Activated naive CD8-positive, alpha-beta T cell treated with anti-CD3 and anti-CD28 coated beads, Interleukin-2, amount 50 U/mL, for 24 hours (primary cell): Measurements from ENCODE around the gene NAV3.
"Not testable (repeated sequence)": the region's sequence is repeated elsewhere in the genome, so short reads cannot be mapped to it uniquely, and the experiment has no call there.

Experiments used
- ATAC-seq: fragments of 150-1000 bp; cut with Tn5 transposase; one replicate; pipeline ENCODE4 v1.10.0; 2021
- DNase-seq: peaks from one replicate; pipeline ENCODE4 v3.0.0; 2021
- H3K27ac Mint-ChIP-seq: one replicate; pipeline ENCODE4 v1.8.0; 2021; ENCODE audit warnings: mild to moderate bottlenecking, mixed read lengths
- H3K27me3 Mint-ChIP-seq: one replicate; pipeline ENCODE4 v1.8.0; 2021; ENCODE audit warnings: mixed read lengths
- H3K36me3 Mint-ChIP-seq: one replicate; pipeline ENCODE4 v1.8.0; 2021; ENCODE audit warnings: low read depth, mixed read lengths
- H3K4me1 Mint-ChIP-seq: one replicate; pipeline ENCODE4 v1.8.0; 2021; ENCODE audit warnings: mixed read lengths
- H3K4me3 Mint-ChIP-seq: one replicate; pipeline ENCODE4 v1.8.0; 2021; ENCODE audit warnings: mild to moderate bottlenecking, moderate library complexity, mixed read lengths
- H3K9me3 Mint-ChIP-seq: one replicate; pipeline ENCODE4 v1.8.0; 2021; ENCODE audit warnings: mixed read lengths

Gene NAV3

DNA sequence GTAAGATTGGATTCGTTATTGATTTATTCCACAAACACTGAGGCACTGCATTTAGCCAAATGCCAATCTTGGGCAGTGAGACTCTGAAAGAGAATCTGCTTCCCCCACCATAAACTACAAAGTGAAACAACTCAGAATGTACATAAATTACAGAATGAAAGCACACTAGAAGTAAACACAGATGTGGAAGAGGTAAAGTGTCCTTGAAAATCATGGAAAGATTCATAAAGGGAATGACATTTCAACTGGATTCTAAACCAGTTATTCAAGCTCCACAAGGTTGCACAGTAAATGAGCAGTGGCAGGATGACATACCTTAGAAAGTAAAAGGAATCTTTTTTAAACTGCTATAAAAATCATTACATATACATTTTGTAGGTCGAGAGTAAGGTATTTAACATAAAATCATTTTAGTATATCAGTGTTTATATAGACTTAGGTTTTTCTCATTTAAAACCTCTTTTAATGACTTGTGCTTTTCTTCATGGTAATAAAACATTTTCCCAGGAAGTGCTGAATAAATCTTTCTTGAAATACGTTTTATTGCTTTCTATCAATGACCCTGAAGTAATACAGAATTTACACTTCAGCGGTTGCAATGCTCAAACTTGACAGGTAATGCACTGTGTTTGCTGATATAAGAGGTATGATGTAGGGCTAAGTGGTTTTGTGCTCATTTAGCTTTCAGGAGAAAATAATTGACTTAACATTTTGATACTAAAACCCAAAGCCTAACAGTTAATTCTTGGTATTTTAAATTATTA, 270.6 kb downstream of the NAV3 start:
- DNase-seq (no peak), ATAC-seq (no peak)
- Mint-ChIP-seq H3K27ac (no peak overlapping the region), H3K27me3 (no peaks in the 10 kb centered on the region), H3K4me1 (no peaks in the 10 kb centered on the region), H3K9me3 (peaks cover 4% of the 10 kb centered on the region), H3K36me3 (no peaks in the 10 kb centered on the region), H3K4me3 (no peak overlapping the region)

DNA sequence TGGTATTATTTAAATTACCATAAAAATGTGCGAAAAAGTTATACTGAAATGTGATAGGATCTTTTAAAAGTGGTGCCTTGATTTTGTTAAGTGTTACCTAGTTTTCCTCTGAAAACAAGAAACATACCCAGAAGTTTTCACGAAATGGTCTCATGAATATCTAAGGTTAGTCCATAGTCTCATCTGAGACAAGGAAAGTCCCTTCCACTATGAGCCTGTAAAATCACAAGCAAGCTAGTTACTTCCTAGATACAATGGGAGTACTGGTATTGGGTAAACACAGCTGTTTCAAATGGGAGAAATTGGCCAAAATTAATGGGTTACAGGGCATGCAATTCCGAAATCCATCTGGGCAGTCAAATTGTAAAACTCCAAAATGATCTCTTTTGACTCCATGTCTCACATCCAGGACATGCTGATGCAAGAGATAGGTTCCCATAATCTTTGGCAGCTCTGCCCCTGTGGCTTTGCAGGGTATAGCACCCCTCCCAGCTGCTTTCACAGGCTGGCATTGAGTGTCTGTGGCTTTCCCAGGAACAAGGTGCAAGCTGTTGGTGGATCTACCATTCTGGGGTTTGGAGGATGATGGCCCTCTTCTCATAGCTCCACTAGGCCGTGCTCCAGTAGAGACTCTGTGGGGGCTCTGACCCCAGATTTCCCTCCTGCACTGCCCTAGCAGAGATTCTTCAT, 271.4 kb downstream of the NAV3 start:
- H3K27me3 Mint-ChIP-seq = no peaks in the 10 kb centered on the region
- peaks cover 5% of the 10 kb centered on the region for H3K9me3 Mint-ChIP-seq
- DNase-seq = no peak
- no peak overlapping the region for H3K27ac Mint-ChIP-seq
- no peaks in the 10 kb centered on the region for H3K4me1 Mint-ChIP-seq
- H3K4me3 Mint-ChIP-seq = no peak overlapping the region
- no peak for ATAC-seq
- no peaks in the 10 kb centered on the region for H3K36me3 Mint-ChIP-seq

DNA sequence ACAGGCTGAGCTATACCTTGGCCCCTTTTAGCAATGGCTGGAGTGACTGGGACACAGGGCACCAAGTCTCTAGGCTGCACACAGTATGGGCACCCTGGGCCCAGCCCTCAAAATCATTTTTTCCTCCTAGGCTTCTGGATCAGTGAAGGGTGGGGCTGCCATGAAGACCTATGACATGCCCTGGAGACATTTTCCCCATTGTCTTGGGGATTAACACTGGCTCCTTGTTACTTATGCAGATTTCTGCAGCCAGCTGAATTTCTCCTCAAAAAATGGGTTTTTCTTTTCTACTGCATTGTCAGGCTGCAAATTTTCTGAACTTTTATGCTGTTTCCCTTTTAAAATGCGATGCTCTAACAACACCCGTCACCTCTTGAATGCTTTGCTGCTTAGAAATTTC, 272.1 kb downstream of the NAV3 start:
- not testable (repeated sequence) for H3K27ac Mint-ChIP-seq, DNase-seq, H3K4me1 Mint-ChIP-seq, ATAC-seq, H3K36me3 Mint-ChIP-seq, H3K4me3 Mint-ChIP-seq, H3K27me3 Mint-ChIP-seq
- peaks cover 12% of the 10 kb centered on the region for H3K9me3 Mint-ChIP-seq

DNA sequence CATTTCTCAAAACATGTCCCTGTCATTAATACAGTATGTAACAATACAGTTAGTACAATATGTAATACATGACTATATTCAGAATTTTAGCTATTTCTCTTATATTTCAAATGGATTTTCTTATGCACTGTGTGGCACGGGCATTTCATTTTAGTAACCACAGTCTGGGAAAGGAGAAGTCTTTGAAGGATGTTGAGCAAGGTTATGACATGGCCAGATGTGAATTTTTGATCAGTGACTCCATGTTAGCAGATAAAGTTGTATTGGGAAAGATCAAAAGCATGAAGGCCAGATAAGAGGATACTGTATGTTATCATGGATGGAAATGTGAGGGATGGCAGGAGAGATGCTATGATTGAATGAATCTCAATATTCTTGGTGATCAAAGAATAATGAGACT, 285.2 kb downstream of the NAV3 start:
- Mint-ChIP-seq H3K27me3 (no peaks in the 10 kb centered on the region), H3K27ac (no peak overlapping the region), H3K36me3 (no peaks in the 10 kb centered on the region), H3K4me3 (no peak overlapping the region), H3K4me1 (no peaks in the 10 kb centered on the region), H3K9me3 (peaks cover 12% of the 10 kb centered on the region)
- DNase-seq = no peak
- ATAC-seq = no peak

DNA sequence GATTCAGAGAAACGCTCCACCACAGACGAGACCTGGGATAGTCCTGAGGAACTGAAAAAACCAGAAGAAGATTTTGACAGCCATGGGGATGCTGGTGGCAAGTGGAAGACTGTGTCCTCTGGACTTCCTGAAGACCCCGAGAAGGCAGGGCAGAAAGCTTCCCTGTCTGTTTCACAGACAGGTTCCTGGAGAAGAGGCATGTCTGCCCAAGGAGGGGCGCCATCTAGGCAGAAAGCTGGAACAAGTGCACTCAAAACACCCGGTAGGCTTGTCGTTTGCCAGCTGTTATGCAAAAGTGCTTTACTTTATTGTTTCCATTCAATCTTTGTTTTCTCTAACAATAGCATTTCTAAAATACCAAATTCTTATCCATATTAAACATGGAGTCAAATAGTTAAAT, 287.3 kb downstream of the NAV3 start:
- Mint-ChIP-seq H3K36me3 (no peaks in the 10 kb centered on the region), H3K27ac (no peak overlapping the region), H3K4me1 (no peaks in the 10 kb centered on the region), H3K27me3 (no peaks in the 10 kb centered on the region), H3K9me3 (peaks cover 6% of the 10 kb centered on the region), H3K4me3 (no peak overlapping the region)
- DNase-seq = no peak
- no peak for ATAC-seq

DNA sequence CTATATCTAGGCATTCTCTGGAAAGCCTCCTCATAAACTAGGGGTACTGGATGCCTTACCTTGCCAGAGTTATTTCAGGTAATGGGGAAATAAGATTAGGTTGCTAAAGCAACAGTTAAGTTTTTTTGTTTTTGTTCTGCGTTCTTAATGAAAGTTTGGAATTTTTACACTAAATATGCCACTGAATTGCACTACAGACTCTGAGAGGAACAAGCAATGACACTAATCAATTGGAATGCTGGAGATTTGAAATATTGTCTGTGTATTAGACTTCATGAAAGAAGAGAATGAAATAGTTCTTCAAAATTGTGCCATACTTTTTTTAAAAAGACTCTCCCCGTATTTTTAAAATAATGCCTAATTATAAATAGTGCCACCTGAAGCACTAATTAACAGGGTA, 287.8 kb downstream of the NAV3 start:
- Mint-ChIP-seq H3K4me1 (no peaks in the 10 kb centered on the region), H3K9me3 (peaks cover 5% of the 10 kb centered on the region), H3K27ac (no peak overlapping the region), H3K27me3 (no peaks in the 10 kb centered on the region), H3K4me3 (no peak overlapping the region), H3K36me3 (no peaks in the 10 kb centered on the region)
- DNase-seq (no peak), ATAC-seq (no peak)

DNA sequence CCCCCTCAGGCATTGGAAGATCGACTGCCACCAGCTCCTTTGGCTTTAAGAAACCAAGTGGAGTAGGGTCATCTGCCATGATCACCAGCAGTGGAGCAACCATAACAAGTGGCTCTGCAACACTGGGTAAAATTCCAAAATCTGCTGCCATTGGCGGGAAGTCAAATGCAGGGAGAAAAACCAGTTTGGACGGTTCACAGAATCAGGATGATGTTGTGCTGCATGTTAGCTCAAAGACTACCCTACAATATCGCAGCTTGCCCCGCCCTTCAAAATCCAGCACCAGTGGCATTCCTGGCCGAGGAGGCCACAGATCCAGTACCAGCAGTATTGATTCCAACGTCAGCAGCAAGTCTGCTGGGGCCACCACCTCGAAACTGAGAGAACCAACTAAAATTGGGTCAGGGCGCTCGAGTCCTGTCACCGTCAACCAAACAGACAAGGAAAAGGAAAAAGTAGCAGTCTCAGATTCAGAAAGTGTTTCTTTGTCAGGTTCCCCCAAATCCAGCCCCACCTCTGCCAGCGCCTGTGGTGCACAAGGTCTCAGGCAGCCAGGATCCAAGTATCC, 288.7 kb downstream of the NAV3 start:
- Mint-ChIP-seq H3K9me3 (peaks cover 1% of the 10 kb centered on the region), H3K36me3 (no peaks in the 10 kb centered on the region), H3K27ac (no peak overlapping the region), H3K4me3 (no peak overlapping the region), H3K27me3 (no peaks in the 10 kb centered on the region), H3K4me1 (no peaks in the 10 kb centered on the region)
- no peak for DNase-seq
- no peak for ATAC-seq

DNA sequence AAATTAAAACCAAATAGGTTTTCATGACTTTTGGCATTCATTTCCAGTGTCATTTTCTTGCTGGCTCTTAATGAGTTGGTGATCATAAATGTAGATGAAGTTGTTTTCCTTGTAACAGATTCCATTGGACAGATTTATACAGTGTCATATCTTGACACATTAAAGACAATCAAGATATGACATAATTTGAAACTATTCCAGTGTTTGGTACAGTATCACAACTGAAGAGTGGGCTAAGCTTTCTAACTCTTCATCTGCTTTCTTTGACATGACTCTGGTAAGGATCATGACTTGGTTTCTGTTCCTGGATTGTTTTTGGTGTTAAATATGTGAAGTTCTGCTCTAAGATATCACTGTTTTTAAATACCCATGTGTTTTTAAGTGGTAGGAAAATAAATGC, 289.6 kb downstream of the NAV3 start:
- no peak for ATAC-seq
- Mint-ChIP-seq H3K36me3 (no peaks in the 10 kb centered on the region), H3K4me3 (no peak overlapping the region), H3K27ac (no peak overlapping the region), H3K27me3 (no peaks in the 10 kb centered on the region), H3K4me1 (no peaks in the 10 kb centered on the region), H3K9me3 (no peaks in the 10 kb centered on the region)
- DNase-seq = no peak

DNA sequence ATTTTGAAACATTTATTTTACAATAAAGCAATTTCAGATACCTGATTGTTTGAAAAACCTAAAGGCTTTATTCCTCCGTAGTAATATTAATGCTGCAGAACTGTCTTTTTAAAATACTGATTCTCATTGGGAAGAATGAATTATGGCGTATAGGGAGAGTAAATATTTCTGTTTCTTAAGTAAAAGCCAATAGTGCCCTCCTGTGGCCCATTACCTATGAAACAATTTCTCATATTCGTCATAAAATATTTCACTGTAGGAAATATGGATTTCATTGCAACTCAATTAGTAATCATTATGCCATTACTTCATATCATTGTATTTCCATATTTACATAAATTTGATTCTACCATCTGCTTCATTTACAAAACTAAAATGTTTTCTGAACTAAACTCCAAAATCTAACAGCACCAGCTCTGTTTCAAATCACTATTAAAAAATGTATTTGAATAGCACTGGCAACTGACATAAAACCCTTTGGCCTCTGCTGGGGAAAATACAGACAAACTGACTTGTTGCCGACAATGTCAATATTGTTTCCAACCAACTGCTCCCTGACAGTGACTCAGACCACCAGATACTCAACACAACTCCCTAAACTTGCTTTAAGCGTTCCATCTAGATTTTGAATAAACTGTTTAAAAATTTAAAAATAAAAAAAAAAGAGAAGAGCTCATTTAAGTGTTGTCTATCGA, 290.3 kb downstream of the NAV3 start:
- Mint-ChIP-seq H3K36me3 (no peaks in the 10 kb centered on the region), H3K27ac (no peak overlapping the region), H3K4me1 (no peaks in the 10 kb centered on the region), H3K9me3 (no peaks in the 10 kb centered on the region), H3K27me3 (no peaks in the 10 kb centered on the region), H3K4me3 (no peak overlapping the region)
- DNase-seq = no peak
- ATAC-seq = no peak

DNA sequence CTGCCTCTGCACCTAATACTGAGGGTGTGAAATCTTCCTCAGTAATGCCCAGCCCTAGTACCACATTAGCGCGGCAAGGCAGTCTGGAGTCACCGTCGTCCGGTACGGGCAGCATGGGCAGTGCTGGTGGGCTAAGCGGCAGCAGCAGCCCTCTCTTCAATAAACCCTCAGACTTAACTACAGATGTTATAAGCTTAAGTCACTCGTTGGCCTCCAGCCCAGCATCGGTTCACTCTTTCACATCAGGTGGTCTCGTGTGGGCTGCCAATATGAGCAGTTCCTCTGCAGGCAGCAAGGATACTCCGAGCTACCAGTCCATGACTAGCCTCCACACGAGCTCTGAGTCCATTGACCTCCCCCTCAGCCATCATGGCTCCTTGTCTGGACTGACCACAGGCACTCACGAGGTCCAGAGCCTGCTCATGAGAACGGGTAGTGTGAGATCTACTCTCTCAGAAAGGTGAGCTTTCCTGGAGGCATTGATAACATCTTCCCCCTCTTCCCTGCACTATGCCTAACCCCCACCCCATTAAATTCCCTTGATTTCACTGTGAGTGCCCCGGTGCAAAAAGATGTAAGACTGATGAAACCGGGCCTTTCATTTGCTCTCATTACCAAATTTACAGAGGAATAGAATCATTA, 291.4 kb downstream of the NAV3 start:
- H3K27ac Mint-ChIP-seq = no peak overlapping the region
- no peaks in the 10 kb centered on the region for H3K36me3 Mint-ChIP-seq
- H3K4me3 Mint-ChIP-seq = no peak overlapping the region
- H3K27me3 Mint-ChIP-seq = no peaks in the 10 kb centered on the region
- no peaks in the 10 kb centered on the region for H3K9me3 Mint-ChIP-seq
- no peak for DNase-seq
- no peaks in the 10 kb centered on the region for H3K4me1 Mint-ChIP-seq
- no peak for ATAC-seq

DNA sequence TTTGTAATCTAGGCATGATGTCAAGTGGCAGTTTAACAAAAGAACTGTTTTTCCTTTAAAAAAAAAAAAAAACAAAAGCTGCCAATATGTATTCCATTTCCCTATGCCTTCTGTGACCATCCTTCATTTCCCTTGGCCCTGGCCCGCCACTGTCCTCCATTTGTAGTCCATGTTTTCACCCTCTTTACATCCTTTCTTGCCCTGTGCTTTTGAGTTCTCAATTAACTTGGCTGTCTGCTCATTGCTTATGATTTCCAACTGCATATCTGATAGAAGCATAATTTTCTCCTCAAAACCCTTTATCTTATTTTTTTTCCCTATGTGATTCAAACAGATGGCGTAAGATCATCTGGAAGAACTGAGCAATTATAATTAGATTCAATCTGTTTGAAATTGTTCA, 297.5 kb downstream of the NAV3 start:
- Mint-ChIP-seq H3K27me3 (no peaks in the 10 kb centered on the region), H3K4me1 (no peaks in the 10 kb centered on the region), H3K36me3 (no peaks in the 10 kb centered on the region), H3K4me3 (no peak overlapping the region), H3K27ac (no peak overlapping the region), H3K9me3 (no peaks in the 10 kb centered on the region)
- DNase-seq = no peak
- no peak for ATAC-seq

DNA sequence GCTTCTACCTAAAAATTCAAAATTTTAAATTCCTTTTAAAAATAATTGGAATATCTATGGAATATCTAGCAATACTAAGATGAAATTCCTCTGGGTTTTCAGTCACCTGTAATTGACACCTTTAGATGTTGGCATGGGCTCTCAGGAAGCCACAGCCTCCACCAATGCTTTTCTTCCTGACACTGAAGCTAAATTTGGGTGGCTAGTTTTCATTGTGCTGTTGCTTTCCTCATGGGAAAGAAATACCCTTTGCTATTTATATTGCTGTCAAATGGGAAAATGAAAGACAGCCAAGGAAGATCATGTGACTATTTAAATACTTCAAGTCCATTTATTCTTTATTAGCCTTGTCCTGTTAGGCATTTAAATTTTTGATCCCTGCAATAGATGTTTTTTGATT, 313.0 kb downstream of the NAV3 start:
- ATAC-seq (no peak), DNase-seq (no peak)
- H3K4me1 Mint-ChIP-seq = no peaks in the 10 kb centered on the region
- no peaks in the 10 kb centered on the region for H3K27me3 Mint-ChIP-seq
- H3K9me3 Mint-ChIP-seq = no peaks in the 10 kb centered on the region
- H3K4me3 Mint-ChIP-seq = no peak overlapping the region
- H3K27ac Mint-ChIP-seq = no peak overlapping the region
- no peaks in the 10 kb centered on the region for H3K36me3 Mint-ChIP-seq

DNA sequence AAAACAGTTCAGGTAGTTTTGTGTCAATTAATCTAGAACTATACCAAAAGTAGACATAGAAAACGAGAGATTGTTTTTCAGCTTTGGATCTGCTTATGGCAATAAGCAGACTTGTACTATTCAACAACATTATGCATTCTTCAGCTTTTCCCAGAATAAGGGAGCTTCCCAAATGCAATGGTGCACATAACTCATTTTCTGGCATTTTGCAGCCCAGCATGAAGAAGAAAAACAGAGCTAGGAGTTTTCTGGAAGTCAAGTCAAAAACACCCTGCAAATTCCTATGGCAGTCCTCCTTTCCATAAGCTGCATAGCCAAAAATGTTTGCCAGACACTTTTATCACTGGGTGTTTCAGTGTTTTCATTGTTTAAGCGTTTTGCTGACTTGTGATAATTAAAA, 314.7 kb downstream of the NAV3 start:
- H3K4me1 Mint-ChIP-seq = no peaks in the 10 kb centered on the region
- DNase-seq (no peak), ATAC-seq (no peak)
- no peak overlapping the region for H3K4me3 Mint-ChIP-seq
- no peaks in the 10 kb centered on the region for H3K36me3 Mint-ChIP-seq
- no peak overlapping the region for H3K27ac Mint-ChIP-seq
- H3K9me3 Mint-ChIP-seq = no peaks in the 10 kb centered on the region
- no peaks in the 10 kb centered on the region for H3K27me3 Mint-ChIP-seq

DNA sequence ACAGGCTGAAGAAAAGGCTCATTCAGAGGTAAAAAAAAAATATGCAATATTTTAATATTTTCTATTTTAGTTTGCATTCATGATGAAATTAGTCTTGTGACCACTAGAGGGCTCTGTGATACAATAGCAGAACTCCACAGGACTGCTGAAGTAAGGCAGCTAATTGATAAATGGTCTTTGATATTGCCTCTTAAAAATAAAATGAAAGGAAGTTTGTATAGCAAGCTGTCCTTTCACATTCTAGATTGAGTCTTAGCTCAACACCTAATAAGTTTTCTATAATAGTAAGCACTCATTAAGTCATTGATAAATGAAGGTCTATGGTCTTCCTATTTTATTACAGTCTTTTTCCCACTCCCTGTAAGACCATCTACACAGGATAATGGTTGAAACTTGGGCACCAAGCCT, 315.7 kb downstream of the NAV3 start:
- H3K9me3 Mint-ChIP-seq = no peaks in the 10 kb centered on the region
- ATAC-seq (no peak), DNase-seq (no peak)
- no peaks in the 10 kb centered on the region for H3K27me3 Mint-ChIP-seq
- no peaks in the 10 kb centered on the region for H3K4me1 Mint-ChIP-seq
- no peak overlapping the region for H3K4me3 Mint-ChIP-seq
- no peaks in the 10 kb centered on the region for H3K36me3 Mint-ChIP-seq
- H3K27ac Mint-ChIP-seq = no peak overlapping the region
